Mucosa of stomach (tissue), 1 donor: Measurements from ENCODE around the gene HORMAD2.

Source experiments
- H3K27me3 ChIP-seq: one replicate; pipeline ENCODE4 v1.7.0; 2013; ENCODE audit warnings: mild to moderate bottlenecking, low read length; ENCODE audit not compliant: control insufficient read depth, insufficient read depth
- H3K36me3 ChIP-seq: one replicate; pipeline ENCODE4 v1.7.0; 2013; ENCODE audit warnings: low read length; ENCODE audit not compliant: control insufficient read depth, insufficient read depth
- H3K4me1 ChIP-seq: one replicate; pipeline ENCODE4 v1.7.0; 2013; ENCODE audit warnings: mild to moderate bottlenecking, low read length; ENCODE audit not compliant: control insufficient read depth, insufficient read depth
- H3K4me3 ChIP-seq: one replicate; pipeline ENCODE4 v1.7.0; 2013; ENCODE audit warnings: low read length
- H3K9ac ChIP-seq: one replicate; pipeline ENCODE4 v1.7.0; 2013; ENCODE audit warnings: mild to moderate bottlenecking, low read length, moderate library complexity
- H3K9me3 ChIP-seq: one replicate; pipeline ENCODE4 v1.7.0; 2013; ENCODE audit warnings: mild to moderate bottlenecking, low read length, moderate library complexity; ENCODE audit not compliant: control insufficient read depth
- donor health status: Pancreatic carcinoma.

Gene HORMAD2

GRCh38 chr22:30180616-30181015 lies 100.4 kb downstream of the HORMAD2 start:
- Histone ChIP-seq H3K36me3 (no peaks in the 10 kb centered on the region), H3K9me3 (no peaks in the 10 kb centered on the region), H3K4me3 (no peak overlapping the region), H3K9ac (no peak overlapping the region), H3K4me1 (peaks cover 21% of the 10 kb centered on the region), H3K27me3 (no peaks in the 10 kb centered on the region)

GRCh38 chr22:30181459-30182349 lies 101.4 kb downstream of the HORMAD2 start:
- Histone ChIP-seq H3K9me3 (no peaks in the 10 kb centered on the region), H3K27me3 (no peaks in the 10 kb centered on the region), H3K36me3 (no peaks in the 10 kb centered on the region), H3K4me3 (no peak overlapping the region), H3K9ac (no peak overlapping the region), H3K4me1 (peaks cover 28% of the 10 kb centered on the region)

GRCh38 chr22:30182350-30182745 lies 102.1 kb downstream of the HORMAD2 start:
- Histone ChIP-seq H3K9ac (no peak overlapping the region), H3K27me3 (no peaks in the 10 kb centered on the region), H3K9me3 (no peaks in the 10 kb centered on the region), H3K36me3 (no peaks in the 10 kb centered on the region), H3K4me3 (no peak overlapping the region), H3K4me1 (peaks cover 28% of the 10 kb centered on the region)

DNA sequence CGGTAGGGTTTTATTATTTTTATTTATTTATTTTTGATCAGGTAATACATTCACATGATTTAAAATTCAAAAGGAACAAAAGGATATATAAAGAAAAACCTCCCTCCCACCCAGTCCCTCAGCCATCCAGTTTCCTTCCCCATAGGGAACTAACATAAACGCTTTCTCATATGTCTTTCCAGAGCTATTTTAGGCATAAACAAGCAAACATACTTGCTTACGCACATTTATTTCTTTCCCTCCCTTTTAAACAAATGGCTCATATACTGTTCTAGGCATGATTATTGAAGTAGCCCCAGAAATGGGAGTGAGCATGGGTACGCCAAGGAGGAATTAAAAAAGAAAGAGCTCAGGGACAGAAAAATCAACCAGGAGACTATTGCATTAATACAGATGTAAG lies 102.6 kb downstream of the HORMAD2 start:
- peaks cover 28% of the 10 kb centered on the region for H3K4me1 ChIP-seq
- no peaks in the 10 kb centered on the region for H3K27me3 ChIP-seq
- H3K4me3 ChIP-seq, result no peak overlapping the region
- H3K9me3 ChIP-seq, result no peaks in the 10 kb centered on the region
- no peak overlapping the region for H3K9ac ChIP-seq
- H3K36me3 ChIP-seq, result no peaks in the 10 kb centered on the region

DNA sequence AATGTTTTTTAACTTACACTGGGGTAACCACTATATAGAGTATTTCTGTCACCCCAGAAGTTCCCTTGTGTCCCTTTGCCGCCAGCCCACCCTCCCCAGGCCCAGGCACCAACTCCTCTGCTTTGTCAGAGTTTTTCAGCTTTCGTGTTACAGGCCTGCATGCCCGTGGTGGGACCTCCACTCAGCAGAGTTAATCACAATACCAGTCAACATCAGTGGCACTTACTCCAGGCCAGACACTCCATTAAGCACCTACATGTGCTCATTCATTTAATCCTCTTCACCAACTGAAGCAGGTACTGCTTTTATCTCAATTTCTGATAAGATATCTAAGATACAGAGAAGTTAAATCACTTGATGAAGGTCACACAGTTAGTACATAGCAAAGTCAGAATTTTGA lies 103.0 kb downstream of the HORMAD2 start:
- H3K9ac ChIP-seq, result no peak overlapping the region
- H3K27me3 ChIP-seq, result no peaks in the 10 kb centered on the region
- peaks cover 28% of the 10 kb centered on the region for H3K4me1 ChIP-seq
- H3K4me3 ChIP-seq, result no peak overlapping the region
- H3K36me3 ChIP-seq, result no peaks in the 10 kb centered on the region
- no peaks in the 10 kb centered on the region for H3K9me3 ChIP-seq

- Histone ChIP-seq H3K4me1 (peaks cover 28% of the 10 kb centered on the region), H3K27me3 (no peaks in the 10 kb centered on the region), H3K4me3 (no peak overlapping the region), H3K9ac (no peak overlapping the region), H3K9me3 (no peaks in the 10 kb centered on the region), H3K36me3 (no peaks in the 10 kb centered on the region)
Measured at GRCh38 chr22:30183861-30184278, 103.6 kb downstream of the HORMAD2 start.

- H3K36me3 ChIP-seq, result no peaks in the 10 kb centered on the region
- no peak overlapping the region for H3K9ac ChIP-seq
- peaks cover 28% of the 10 kb centered on the region for H3K4me1 ChIP-seq
- H3K27me3 ChIP-seq, result no peaks in the 10 kb centered on the region
- H3K9me3 ChIP-seq, result no peaks in the 10 kb centered on the region
- H3K4me3 ChIP-seq, result no peak overlapping the region
Measured at GRCh38 chr22:30185129-30185528, 104.9 kb downstream of the HORMAD2 start.

GRCh38 chr22:30185549-30185948 lies 105.3 kb downstream of the HORMAD2 start:
- Histone ChIP-seq H3K4me1 (peaks cover 28% of the 10 kb centered on the region), H3K27me3 (no peaks in the 10 kb centered on the region), H3K36me3 (no peaks in the 10 kb centered on the region), H3K4me3 (no peak overlapping the region), H3K9me3 (no peaks in the 10 kb centered on the region), H3K9ac (no peak overlapping the region)

GRCh38 chr22:30186041-30186440 lies 105.8 kb downstream of the HORMAD2 start:
- H3K36me3 ChIP-seq, result no peaks in the 10 kb centered on the region

GRCh38 chr22:30186510-30186909 lies 106.2 kb downstream of the HORMAD2 start:
- no peak overlapping the region for H3K9ac ChIP-seq
- H3K9me3 ChIP-seq, result no peaks in the 10 kb centered on the region
- no peaks in the 10 kb centered on the region for H3K36me3 ChIP-seq
- H3K27me3 ChIP-seq, result no peaks in the 10 kb centered on the region
- no peak overlapping the region for H3K4me3 ChIP-seq
- H3K4me1 ChIP-seq, result peaks cover 27% of the 10 kb centered on the region

More at GRCh38 chr22:30186041-30186440, 105.8 kb downstream of the HORMAD2 start:
- Histone ChIP-seq H3K4me1 (peaks cover 28% of the 10 kb centered on the region), H3K9me3 (no peaks in the 10 kb centered on the region), H3K9ac (no peak overlapping the region), H3K4me3 (no peak overlapping the region), H3K27me3 (no peaks in the 10 kb centered on the region)

- H3K36me3 ChIP-seq, result no peaks in the 10 kb centered on the region
- H3K9me3 ChIP-seq, result no peaks in the 10 kb centered on the region
- peaks cover 22% of the 10 kb centered on the region for H3K4me1 ChIP-seq
- H3K9ac ChIP-seq, result no peak overlapping the region
- H3K27me3 ChIP-seq, result no peaks in the 10 kb centered on the region
- no peak overlapping the region for H3K4me3 ChIP-seq
Measured at GRCh38 chr22:30187094-30187493, 106.8 kb downstream of the HORMAD2 start.

DNA sequence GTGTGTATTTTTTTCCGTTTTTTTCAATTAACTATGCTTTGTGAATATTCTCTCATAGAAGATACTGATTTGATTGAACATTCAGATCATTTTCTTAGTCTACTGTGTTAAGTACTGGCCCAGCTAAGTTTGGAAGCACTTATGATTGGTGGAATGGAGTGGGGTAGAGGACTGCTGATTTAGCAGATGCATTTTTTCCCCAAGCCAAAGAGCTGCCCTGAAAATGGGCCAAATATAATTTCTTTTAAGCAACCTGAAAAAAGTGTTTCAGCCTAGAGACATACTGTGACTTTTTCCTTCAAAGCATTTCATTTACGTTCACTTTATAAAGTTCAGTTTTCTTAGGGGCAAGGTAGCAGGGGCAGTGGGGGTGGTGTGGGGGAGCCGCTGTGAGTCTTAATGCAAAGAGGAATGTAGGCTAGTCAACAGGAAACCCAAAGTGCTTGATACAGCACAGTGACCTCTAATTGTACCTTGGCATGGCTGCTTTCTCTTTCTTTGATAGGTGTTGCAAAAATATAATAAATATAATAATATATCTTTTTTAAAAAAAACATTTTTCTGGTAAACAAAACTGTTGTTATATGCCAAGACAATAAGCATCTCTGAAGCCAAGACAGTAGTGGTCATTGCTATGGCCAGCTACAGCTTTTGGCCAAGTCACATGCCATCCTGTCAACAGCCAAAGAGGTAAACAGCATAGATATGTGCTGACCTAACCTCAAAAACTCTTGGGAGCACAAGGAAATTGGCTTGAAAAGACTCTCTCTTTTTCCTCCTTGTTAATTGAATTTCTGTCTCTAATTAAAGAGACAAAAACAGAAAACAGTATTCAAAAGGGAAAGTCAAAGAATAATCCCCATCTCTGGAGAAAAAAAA lies 107.5 kb downstream of the HORMAD2 start:
- peaks cover 18% of the 10 kb centered on the region for H3K4me1 ChIP-seq
- H3K9ac ChIP-seq, result no peak overlapping the region
- H3K4me3 ChIP-seq, result no peak overlapping the region
- H3K27me3 ChIP-seq, result no peaks in the 10 kb centered on the region
- no peaks in the 10 kb centered on the region for H3K9me3 ChIP-seq
- no peaks in the 10 kb centered on the region for H3K36me3 ChIP-seq
